GM06990 (cell line): ENCODE results near the gene PPP3CB.

Experiments used
- DNase-seq: peaks from one replicate; pipeline ENCODE4 v3.0.0-alpha.2; 2011; ENCODE audit not compliant: insufficient read length; ENCODE audit errors: extremely low read depth
- H3K27me3 ChIP-seq: replicated peaks from 2 replicates; pipeline ENCODE4 v1.6.0; 2011; ENCODE audit warnings: low read length; ENCODE audit not compliant: control insufficient read depth, insufficient read depth
- H3K36me3 ChIP-seq: 2 replicates; pipeline ENCODE4 v1.5.1; 2011; ENCODE audit warnings: low read length; ENCODE audit not compliant: control insufficient read depth, insufficient read depth
- H3K4me3 ChIP-seq: replicated peaks from 2 replicates; pipeline ENCODE4 v1.5.1; 2011; ENCODE audit warnings: low read depth, mild to moderate bottlenecking, control low read depth, low read length
- TF ChIP-seq, protein P1 (sequence below): IDR thresholded peaks from 2 replicates; pipeline ENCODE4 v1.5.1; 2011; ENCODE audit warnings: low read length, control low read depth, mild to moderate bottlenecking, inconsistent platforms; ENCODE audit not compliant: insufficient read depth, poor library complexity, severe bottlenecking

The PPP3CB gene

DNA sequence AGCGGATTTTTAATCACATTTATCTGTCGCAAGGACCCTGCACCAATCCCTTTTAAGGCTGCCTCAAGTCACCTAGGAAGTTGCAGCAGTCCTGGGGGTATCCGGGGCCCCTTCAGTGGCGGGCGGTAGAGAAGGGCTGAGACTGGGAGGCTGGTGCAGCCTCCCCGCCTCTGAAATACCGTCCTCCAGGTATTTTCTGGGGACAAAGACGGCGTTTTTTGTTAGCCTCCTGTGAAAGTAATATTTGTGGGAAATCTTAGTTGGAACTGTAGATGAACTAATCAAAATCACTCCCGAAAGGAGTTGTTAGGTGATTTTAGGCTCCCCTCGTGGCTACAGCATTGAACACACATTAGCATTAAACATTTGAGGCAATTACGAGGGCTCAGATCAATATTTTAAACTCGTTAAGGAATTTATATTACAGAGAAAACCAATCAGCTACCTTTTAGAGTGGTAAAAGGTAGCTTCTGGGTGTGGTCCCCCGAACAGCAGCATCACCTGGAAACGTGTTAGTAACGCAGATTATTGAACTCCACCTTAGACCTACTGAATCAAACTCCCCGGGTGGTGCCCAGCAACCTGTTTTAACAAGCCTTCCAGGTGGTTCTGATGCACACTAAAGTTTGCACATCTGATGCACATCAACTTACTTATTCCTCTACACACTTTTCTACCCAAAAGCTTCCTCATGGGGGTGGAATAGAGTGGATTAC lies 81.4 kb downstream of the PPP3CB start:
- Histone ChIP-seq H3K27me3 (no peaks in the 10 kb centered on the region), H3K4me3 (peak overlapping the region; percentile 91), H3K36me3 (no peaks in the 10 kb centered on the region)
- no peak for DNase-seq
- TF ChIP-seq, protein P1, sequence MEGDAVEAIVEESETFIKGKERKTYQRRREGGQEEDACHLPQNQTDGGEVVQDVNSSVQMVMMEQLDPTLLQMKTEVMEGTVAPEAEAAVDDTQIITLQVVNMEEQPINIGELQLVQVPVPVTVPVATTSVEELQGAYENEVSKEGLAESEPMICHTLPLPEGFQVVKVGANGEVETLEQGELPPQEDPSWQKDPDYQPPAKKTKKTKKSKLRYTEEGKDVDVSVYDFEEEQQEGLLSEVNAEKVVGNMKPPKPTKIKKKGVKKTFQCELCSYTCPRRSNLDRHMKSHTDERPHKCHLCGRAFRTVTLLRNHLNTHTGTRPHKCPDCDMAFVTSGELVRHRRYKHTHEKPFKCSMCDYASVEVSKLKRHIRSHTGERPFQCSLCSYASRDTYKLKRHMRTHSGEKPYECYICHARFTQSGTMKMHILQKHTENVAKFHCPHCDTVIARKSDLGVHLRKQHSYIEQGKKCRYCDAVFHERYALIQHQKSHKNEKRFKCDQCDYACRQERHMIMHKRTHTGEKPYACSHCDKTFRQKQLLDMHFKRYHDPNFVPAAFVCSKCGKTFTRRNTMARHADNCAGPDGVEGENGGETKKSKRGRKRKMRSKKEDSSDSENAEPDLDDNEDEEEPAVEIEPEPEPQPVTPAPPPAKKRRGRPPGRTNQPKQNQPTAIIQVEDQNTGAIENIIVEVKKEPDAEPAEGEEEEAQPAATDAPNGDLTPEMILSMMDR: no peak

DNA sequence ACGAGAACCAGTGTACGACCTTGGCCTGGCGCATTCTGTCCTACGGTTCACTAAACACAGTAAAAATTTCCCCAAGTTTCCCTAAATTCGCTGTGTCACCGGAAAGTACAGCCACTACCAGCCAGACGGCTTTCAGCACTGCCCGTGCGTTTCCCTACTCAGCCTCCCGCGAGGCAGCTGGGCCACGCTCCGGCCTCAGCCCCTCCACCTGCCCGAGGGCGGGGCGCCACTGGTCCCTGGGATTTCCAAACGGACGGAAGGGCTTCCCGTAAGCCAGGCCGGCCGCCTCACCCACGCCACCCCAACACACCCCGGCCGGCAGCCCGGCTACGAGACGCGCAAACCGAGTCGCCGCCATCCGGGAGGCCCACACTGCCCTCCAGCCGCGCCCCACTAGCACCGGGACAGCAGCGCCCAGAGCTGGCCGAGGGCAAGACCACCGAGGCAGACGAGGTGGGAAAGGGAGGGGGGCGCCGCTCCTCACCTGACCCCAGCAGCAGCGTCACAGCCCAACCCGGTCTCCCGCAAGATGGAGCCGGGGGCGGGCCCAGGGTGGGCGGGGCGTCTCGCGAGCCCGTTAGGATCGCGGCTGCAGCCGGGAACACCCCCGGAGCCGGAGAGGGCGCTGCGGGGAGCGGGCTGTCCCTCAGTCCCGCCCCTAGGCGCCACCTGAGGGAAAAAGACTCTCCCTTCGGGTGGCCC lies 82.1 kb downstream of the PPP3CB start, which contains the start of gene ANXA7:
ANXA7 (minus strand) TSS at position 531 of the 702 bp plus-strand sequence. CDS start 13,202 bp downstream, outside the sequence.
- H3K4me3 ChIP-seq: peak within 1 kb of the TSS; percentile 91
- H3K27me3 ChIP-seq: no peaks in the 10 kb centered on the region
- TF ChIP-seq, protein P1: peak; percentile 22
- peak; percentile 94 for DNase-seq
- no peaks in the 10 kb centered on the region for H3K36me3 ChIP-seq

DNA sequence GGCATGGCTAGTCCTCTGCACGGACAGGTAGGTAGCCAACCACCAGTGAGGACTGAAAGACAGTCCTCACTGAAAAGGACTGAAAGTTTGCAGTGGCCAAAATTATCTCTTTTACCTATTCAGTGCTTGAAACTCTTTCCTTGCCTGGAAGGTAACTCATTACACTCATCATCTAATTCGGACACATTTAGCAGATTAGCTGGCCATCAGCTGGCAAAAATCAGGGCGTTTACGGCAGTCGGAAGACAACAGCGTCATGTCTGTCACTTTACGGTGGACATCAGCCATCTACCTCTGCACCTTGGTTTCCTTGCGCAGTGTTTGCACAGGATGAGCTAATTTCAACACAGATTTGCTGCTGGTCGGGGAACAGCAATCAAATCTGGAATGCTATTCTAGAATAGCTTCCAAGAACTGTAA lies 82.7 kb downstream of the PPP3CB start:
- peak overlapping the region; percentile 91 for H3K4me3 ChIP-seq
- H3K36me3 ChIP-seq: no peaks in the 10 kb centered on the region
- DNase-seq: no peak
- TF ChIP-seq, protein P1: no peak
- H3K27me3 ChIP-seq: no peaks in the 10 kb centered on the region

DNA sequence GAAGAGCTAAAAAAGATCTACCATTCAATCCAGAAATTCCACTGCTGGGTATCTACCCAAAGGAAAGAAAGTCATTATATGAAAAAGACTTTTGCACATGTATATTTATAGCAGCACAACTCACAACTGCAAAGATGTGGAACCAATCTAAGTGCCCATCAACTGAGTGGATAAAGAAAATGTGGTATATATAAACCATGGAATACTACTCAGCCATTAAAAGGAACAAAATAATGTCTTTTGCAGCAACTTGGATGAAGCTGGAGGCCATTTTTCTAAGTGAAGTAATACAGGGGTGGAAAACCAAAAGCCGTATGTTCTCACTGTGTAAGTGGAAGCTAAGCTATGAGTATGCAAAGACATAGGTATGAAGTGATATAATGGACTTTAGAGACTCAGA lies 84.9 kb downstream of the PPP3CB start:
- Histone ChIP-seq H3K36me3 (no peaks in the 10 kb centered on the region; the same call in none of the 2 replicates), H3K27me3 (no peaks in the 10 kb centered on the region), H3K4me3 (no peak overlapping the region)
- no peak for DNase-seq
- TF ChIP-seq, protein P1: no peak

DNA sequence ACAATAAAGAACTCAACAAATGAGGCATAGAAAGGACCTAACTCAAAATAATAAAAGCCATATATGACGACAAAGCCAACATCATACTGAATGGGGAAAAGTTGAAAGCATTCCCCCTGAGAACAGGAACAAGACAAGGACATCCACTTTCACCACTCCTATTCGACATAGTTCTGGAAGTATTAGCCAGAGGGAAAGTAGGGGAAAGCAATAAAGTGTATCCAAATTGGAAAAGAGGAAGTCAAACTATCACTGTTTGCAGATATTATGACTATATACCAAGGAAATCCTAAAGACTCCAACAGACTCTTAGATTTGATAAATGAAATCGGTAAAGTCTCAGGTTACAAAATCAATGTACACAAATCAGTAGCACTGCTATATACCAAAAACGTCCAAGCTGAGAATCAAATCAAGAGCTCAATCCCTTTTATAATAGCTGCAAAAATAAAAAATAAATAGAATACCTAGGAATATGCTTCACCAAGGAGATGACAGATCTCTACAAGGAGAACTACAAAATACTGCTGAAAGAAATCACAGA lies 86.8 kb downstream of the PPP3CB start:
- DNase-seq: no peak
- TF ChIP-seq, protein P1: no peak
- no peaks in the 10 kb centered on the region for H3K27me3 ChIP-seq
- no peak overlapping the region for H3K4me3 ChIP-seq
- H3K36me3 ChIP-seq: no peaks in the 10 kb centered on the region; the same call in none of the 2 replicates
